Ovary (tissue), 9 donors: ENCODE results near the gene RSPH9. TPM values are rescaled to one million over a fixed set of nuclear protein-coding genes. Genes with fewer than 3 reads are reported as not detected.
A peak's percentile ranks its signal among the peaks of the same experiment; 100 is the strongest.

Experiments used
- DNase-seq, 5 donors: peaks; one replicate each; pipeline ENCODE4 v3.0.0-alpha.2; 2019 to 2020
- H3K27ac ChIP-seq, 2 donors: fragments of 200-600 bp; one replicate each; pipeline versions ENCODE4 v1.5.1 to v1.8.0; 2019 to 2022
- H3K27me3 ChIP-seq: fragments of 200-600 bp; one replicate; pipeline ENCODE4 v1.8.0; 2022
- H3K36me3 ChIP-seq: fragments of 200-600 bp; sonication (generic); one replicate; pipeline ENCODE4 v1.5.1; 2019
- H3K4me1 ChIP-seq: one replicate; pipeline ENCODE4 v1.8.1; 2013; ENCODE audit warnings: mild to moderate bottlenecking, moderate library complexity; ENCODE audit not compliant: insufficient read depth
- H3K4me3 ChIP-seq: fragments of 200-600 bp; sonication (generic); one replicate; pipeline ENCODE4 v1.5.1; 2017
- H3K9me3 ChIP-seq, 2 donors: fragments of 200-600 bp in 1 of 2; sonication (generic) in 1 of 2; one replicate each; pipeline versions ENCODE4 v1.5.1 to v1.8.1; 2013 to 2019; ENCODE audit warnings: mild to moderate bottlenecking in 1 of 2, moderate library complexity in 1 of 2
- CTCF ChIP-seq, 3 donors: fragments of 450-650 bp in 2 of 3; fragments of 200-600 bp in 1 of 3; IDR thresholded peaks; one replicate each; pipeline versions ENCODE4 v1.5.1 to v1.8.0; 2016 to 2022; ENCODE audit warnings: antibody characterized with exemption in 3 of 3, mild to moderate bottlenecking in 1 of 3
- EP300 ChIP-seq: sonication (generic); formaldehyde crosslinking; IDR thresholded peaks from one replicate; pipeline ENCODE4 v1.6.1; 2017; ENCODE audit warnings: antibody characterized with exemption
- POLR2A ChIP-seq: fragments of 450-650 bp; IDR thresholded peaks from one replicate; pipeline ENCODE4 v1.6.1; 2017; ENCODE audit warnings: antibody characterized with exemption, mild to moderate bottlenecking, moderate library complexity
- WGBS, 3 donors: extraction: QIAGEN DNeasy Blood & Tissue Kit in 1 of 3; methylation state at CpG; one replicate each; pipeline versions ENCODE4 v1.1.5 to v1.1.7; 2013 to 2017; 5-methylcytosine and 5-hydroxymethylcytosine counted together
- intact Hi-C, 4 donors: fragments of 100-400 bp; cut with DNase I; formaldehyde crosslinking; loops; one replicate each; pipeline versions ENCODE4 v1.11.0 to v1.15.1; 2022 to 2023
- polyA plus RNA-seq, 2 donors: library from polyadenylated mRNA; stranded (reverse); fragments of 200-250 nt in 1 of 2; fragments of 350-450 nt in 1 of 2; fragmentation: Illumina TruSeq in 1 of 2; extraction: RNeasy Lipid Tissue Mini Kit (QIAGEN cat#74804) in 1 of 2; gene quantifications; one replicate each; pipeline ENCODE4 v1.2.3, GENCODE V29; 2013 to 2014
- total RNA-seq, 7 donors: library from RNA; depleted of rRNA in 2 of 7; stranded (reverse); fragments of >200 nt in 2 of 7; fragmentation: NEBNext Ultra II Directional in 3 of 7; extraction: Animal tissue kit (Norgen Biotek cat#: 25700) in 3 of 7; gene quantifications; one replicate each; pipeline versions ENCODE4 v1.1.0 to v1.2.4, GENCODE V29; 2016 to 2023
- donor health status: DM: no; HTN: no; CAD: no; lungs with moderate emphysema.
- donor health status: DM: no; HTN: no; CAD: no.
- donor health status: Bipolar disorder and iron deficiency.
- donor health status: DM: yes; HTN: yes; CAD: no.
- donor health status: DM: no; HTN: no; CAD: no.
- donor health status: DM: yes; HTN: yes; CAD: no.

RSPH9 gene
- total and polyA plus RNA-seq, 9 donors: 0.20 to 4.7 (median 0.44) TPM; not detected in 1

- Histone ChIP-seq H3K36me3 (no peaks in the 10 kb centered on the region), H3K4me1 (peaks cover 9% of the 10 kb centered on the region), H3K9me3 (no peaks in the 10 kb centered on the region), H3K27me3 (no peaks in the 10 kb centered on the region), H3K27ac (peak overlapping the region; percentile 16 to 22), H3K4me3 (no peak overlapping the region)
- intact Hi-C loops: loop anchor here (2.0 to 10.0 kb wide), 6 partner anchors 89 to 410 kb away; partner anchors contain the start of gene VEGFA (in 2 of the 4)
- 14 to 19% (median 17%) methylated on average over 17 of the region's 17 CpGs for WGBS, 3 donors
- peak in 4 of 5 donors; percentile 38 to 66 (median 44) for DNase-seq
- TF ChIP-seq CTCF (IDR thresholded peaks at IDR 0.05) (peak; percentile 8 to 29 (median 26)), EP300 (no peak), POLR2A (no peak)
These were observed 23.6 kb downstream of the RSPH9 start for GRCh38 chr6:43668151-43669028.

GRCh38 chr6:43669050-43669921, 24.4 kb downstream of the RSPH9 start:
- WGBS, 3 donors: 17 to 23% (median 22%) methylated on average over 15 of the region's 15 CpGs
- Histone ChIP-seq H3K4me3 (no peak overlapping the region), H3K9me3 (no peaks in the 10 kb centered on the region), H3K4me1 (peaks cover 13% of the 10 kb centered on the region), H3K27me3 (no peaks in the 10 kb centered on the region), H3K36me3 (no peaks in the 10 kb centered on the region), H3K27ac (peak overlapping the region; percentile 16 to 22)
- no peak for TF ChIP-seq CTCF (IDR thresholded peaks at IDR 0.05)
- TF ChIP-seq POLR2A: no peak
- TF ChIP-seq EP300: no peak
- intact Hi-C loops: loop anchor here (2.0 to 10.0 kb wide), 6 partner anchors 88 to 410 kb away; partner anchors contain the start of gene VEGFA (in 2 of the 4)
- peak; percentile 56 to 80 (median 68) for DNase-seq

GRCh38 chr6:43669922-43670622, 25.2 kb downstream of the RSPH9 start:
- H3K4me3 ChIP-seq: no peak overlapping the region
- no peaks in the 10 kb centered on the region for H3K9me3 ChIP-seq
- H3K27me3 ChIP-seq: no peaks in the 10 kb centered on the region
- peak overlapping the region in 1 of 2 donors; percentile 16 for H3K27ac ChIP-seq
- no peak for DNase-seq
- H3K4me1 ChIP-seq: peaks cover 13% of the 10 kb centered on the region
- 66 to 69% (median 68%) methylated on average over 6 of the region's 6 CpGs for WGBS, 3 donors
- TF ChIP-seq CTCF (IDR thresholded peaks at IDR 0.05): no peak
- TF ChIP-seq POLR2A: no peak
- no peak for TF ChIP-seq EP300
- no peaks in the 10 kb centered on the region for H3K36me3 ChIP-seq
- intact Hi-C loops: loop anchor here (2.0 to 10.0 kb wide), 6 partner anchors 87 to 409 kb away; partner anchors contain the start of gene VEGFA (in 2 of the 4)

DNA sequence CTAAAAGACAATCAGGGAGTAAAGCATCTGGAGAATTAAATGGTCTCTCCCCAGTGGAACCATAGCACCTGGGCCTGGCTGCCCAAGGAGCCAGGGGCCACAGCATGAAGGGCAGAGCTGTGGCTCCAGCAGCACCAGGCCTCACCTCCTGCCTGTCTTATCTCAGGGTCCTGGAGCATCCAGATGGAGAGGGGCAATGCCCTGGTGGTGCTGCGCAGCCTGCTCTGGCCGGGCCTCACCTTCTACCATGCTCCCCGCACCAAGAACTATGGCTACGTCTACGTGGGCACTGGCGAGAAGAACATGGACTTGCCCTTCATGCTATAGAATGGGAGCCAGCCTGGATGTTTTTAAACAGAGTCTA, 25.8 kb downstream of the RSPH9 start:
- intact Hi-C loops: no loop called here
- TF ChIP-seq CTCF (IDR thresholded peaks at IDR 0.05): no peak
- no peak for TF ChIP-seq POLR2A
- no peak for TF ChIP-seq EP300
- 92 to 96% (median 96%) methylated on average over 6 of the region's 6 CpGs for WGBS, 3 donors
- H3K4me1 ChIP-seq: peaks cover 13% of the 10 kb centered on the region
- no peak overlapping the region for H3K4me3 ChIP-seq
- DNase-seq: no peak
- no peak overlapping the region for H3K27ac ChIP-seq
- no peaks in the 10 kb centered on the region for H3K27me3 ChIP-seq
- H3K9me3 ChIP-seq: no peaks in the 10 kb centered on the region
- no peaks in the 10 kb centered on the region for H3K36me3 ChIP-seq
